Stimulated activated CD4-positive, alpha-beta T cell treated with anti-CD3 and anti-CD28 coated beads, Interleukin-12 subunit alpha, Interleukin-12 subunit beta, amount 100 ng/mL, for 4 hours (primary cell): ENCODE measurements around the gene SLC25A4.
"Not testable (repeated sequence)": the region's sequence is repeated elsewhere in the genome, so short reads cannot be mapped to it uniquely, and the experiment has no call there.

Source experiments
- DNase-seq: peaks from one replicate; pipeline ENCODE4 v3.0.0-alpha.2; 2020

The SLC25A4 gene

DNA sequence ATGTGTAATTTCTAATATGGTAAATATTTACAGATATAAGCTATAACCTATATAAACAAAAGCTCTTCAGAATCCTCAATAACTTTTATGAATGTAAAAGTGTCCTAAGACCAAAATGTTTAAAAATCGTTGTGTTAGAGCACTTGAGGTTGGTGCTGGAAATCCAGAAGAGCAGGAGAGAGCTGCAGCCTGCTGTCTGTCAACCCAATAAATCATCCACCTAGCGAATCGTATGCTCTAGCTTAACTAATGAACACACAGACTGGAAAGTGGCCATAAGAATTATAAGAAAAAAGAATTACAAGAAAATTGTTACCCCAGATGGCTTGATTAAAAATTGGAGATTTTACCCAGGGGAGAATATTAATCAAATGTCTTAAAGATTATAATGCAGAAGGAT is 43.7 kb downstream of the SLC25A4 start:
- DNase-seq: no peak

DNA sequence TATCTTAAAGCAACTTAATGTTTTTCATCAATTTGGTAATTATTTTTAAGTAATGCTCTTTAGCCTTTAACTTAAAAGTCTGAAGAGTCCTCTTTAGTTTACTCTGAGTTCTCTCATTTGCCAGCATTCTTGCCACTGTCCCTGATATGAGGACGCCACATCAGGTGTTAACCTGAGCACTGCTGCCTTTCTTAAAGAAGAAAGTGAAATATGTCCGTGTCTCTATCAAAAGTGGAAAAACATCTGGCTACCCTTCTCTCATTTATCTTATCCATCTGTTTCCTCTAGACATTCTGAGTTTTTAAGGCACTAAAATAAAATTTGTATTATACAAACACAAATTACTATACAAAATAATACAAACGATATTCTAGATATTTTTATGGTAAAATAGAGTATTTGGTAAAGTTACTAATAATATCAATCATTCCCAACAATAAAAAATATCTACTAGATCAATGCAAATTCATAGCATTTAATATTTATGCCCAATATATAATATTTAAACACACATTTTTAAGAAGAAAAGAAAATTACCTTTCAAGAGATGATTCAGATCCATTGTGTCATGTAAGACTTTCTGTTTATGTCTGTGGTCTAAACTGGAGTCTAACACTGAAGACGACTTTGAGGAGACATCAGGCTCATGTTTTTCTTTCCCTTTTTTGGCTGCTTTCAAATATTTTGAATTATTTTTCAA is 46.7 kb downstream of the SLC25A4 start:
- DNase-seq: no peak

DNA sequence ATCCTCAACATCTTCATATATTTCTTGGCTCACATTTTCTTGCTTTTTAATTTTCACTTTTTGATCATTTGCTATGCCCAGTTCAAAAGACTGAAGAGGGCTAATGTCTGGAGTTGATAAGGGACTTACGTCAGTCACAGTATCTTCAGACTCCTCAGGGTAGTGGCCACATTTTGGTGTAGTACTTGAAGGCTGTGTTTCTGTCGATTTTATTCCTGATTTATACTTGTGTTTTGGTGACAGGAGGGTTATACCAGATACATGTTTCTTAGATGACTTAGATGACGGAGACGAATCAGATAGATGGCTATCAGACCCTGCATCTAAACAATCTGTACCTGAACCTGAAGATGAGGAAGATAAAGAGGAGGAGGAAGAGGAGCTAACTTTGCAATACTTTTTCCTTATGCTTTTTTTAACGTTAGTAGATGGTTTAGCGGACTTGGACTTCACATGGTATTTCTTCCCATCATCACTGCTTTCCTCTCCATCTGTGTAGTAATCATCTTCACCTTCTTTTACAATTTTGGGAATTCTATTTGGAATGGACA is 47.3 kb downstream of the SLC25A4 start:
- no peak for DNase-seq

DNA sequence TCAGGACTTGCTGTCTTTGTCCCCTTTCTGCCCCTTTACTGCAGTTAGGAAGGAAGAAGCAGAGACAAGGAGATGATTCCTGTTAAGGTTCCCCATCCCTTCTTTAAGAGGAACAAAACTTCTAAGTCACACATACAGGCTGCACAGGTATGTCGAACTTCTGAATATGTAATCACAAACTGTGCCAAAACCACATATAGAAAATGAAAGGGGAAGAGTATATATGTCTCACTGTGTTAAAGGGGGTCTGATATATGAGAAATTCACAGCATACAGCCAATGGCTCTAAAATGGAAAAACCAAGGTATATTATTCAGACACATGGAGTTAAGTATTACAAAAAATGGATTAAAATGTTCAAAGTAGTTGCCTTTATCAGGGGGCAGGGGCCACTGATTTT is 49.0 kb downstream of the SLC25A4 start:
- DNase-seq: no peak

DNA sequence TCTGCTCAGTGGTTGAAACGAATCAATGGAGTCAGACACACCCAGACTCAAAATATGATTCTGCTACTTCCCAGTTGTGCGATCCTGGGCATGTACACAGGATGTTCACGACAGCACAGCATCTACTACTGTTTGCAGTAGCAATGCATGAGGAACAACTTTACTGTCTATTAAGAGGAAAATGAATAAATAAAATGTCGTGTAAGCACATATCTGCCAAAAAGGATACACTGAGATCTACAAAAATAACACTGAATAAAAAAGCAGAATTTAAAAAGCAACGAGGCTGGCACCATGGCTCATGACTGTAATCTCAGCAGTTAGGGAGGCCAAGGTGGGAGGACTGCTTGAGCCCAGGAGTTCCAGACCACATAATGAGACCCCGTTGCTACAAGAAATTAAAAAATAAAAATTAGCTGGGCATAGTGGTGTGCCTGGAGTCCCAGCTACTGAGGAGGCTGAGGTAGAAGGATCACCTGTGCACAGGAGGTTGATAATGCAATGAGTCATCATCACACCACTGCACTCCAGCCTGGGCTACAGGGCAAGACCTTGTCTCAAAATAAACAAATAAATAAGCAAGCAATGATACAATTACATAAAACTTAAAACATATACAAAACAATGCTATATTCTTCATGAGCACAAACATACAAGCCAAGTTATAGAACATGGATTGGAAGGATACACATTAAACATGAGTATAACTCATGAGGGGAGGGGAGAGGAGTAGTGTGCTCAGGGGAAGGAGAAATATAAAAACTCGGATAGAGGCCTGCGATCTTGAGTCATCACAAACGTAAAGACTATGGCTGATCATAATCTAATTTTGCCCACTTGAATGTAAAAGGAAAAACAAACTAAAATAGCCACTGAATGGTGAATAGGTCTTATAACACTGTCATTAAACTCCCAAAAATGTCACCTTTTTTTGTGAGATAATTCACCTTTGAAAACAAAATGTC is 52.1 kb downstream of the SLC25A4 start:
- DNase-seq: no peak

DNA sequence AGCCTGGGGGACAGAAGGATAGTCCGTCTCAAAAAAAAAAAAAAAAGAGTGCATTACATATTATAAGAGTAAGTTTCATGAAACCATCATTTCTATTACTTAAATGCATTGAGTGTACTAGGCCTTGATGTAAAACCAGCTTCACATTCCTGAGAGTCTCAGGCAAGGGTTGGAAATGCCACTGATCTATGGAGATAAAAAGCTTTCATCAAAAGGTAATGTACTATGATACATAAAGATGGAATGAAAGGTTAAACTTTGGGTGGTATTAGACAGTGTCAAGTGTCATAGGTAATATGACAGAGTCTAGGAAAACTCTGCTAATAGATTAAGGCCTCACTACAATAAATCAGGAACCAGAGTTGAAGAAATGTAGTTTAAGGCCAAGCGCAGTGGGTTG is 53.4 kb downstream of the SLC25A4 start:
- DNase-seq: no peak

DNA sequence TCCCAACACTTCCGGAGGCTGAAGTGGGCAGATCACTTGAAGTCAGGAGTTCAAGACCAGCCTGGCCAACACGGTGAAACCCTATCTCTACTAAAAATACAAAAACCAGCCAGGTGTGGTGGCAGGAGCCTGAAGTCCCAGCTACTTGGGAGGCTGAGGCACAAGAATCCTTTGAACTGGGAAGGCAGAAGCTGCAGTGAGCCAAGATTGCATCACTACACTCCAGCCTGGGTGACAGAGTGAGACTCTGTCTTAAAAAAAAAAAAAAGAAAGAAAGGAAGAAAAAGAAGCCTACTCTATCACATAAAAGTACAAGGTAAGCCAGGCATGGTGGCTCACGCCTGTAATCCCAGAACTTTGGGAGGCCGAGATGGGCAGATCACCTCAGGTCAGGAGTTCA is 55.1 kb downstream of the SLC25A4 start:
- not testable (repeated sequence) for DNase-seq
